ENCODE results near the gene C14orf93.
"Not testable (repeated sequence)": the region's sequence is repeated elsewhere in the genome, so short reads cannot be mapped to it uniquely, and the experiment has no call there.

Gene C14orf93

DNA sequence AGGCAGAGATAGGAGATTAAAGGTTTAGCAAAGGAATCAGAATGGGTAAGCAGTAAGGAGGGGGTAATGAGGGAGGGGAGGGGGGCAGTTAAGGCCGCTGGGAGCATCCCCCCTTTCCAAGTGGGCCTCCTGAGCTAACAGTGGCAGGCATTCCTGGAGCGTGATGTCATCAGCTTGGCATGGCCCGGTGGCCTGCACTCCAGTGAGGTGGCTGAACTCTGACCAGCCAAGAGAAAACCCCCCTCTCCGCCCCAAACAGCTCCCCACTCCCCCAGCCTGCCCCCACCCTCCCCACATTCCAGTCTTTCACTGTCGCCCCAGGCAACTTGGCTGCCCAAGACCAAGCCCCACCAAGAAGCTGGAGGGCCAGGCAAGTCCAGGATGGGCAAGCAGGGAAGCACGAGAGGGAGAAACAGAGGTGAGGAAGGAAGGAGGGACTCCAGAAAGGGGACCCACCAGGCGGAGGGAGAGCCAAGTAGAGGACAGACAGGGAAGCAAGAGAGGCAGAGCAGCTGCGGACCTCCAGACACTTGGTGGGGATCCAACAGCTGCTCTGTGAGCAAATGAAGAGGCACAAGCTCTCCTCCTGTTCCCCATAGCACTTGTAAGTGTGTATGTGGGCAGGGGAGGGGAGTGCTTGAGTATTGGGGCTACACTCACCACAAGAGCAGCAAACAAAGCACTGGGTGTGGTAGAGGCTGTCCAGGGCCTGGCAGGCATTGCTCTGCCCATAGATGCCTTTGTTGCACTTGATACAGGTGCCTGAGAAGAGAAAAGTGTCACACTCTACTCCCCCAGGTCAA lies 32.1 kb downstream of the C14orf93 start:
- FAIRE-seq (peak; percentile 26), DNase-seq (ENCODE audit: insufficient read length, low spot score) (peak; percentile 82)

DNA sequence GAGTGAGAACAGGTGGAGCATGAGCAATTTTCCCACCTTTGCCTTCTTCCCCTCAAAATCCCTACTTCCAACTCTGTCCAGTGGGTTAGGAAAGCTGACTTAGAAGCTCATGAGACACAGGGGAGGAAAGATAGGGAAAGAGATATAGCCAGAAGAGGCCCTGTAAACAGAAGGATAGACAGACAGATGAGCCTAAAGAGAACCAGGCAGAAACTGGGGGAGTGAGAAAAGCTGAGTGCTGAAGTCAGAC lies 32.6 kb downstream of the C14orf93 start:
- no peak for FAIRE-seq
- no peak for DNase-seq (ENCODE audit: insufficient read length, low spot score)

DNA sequence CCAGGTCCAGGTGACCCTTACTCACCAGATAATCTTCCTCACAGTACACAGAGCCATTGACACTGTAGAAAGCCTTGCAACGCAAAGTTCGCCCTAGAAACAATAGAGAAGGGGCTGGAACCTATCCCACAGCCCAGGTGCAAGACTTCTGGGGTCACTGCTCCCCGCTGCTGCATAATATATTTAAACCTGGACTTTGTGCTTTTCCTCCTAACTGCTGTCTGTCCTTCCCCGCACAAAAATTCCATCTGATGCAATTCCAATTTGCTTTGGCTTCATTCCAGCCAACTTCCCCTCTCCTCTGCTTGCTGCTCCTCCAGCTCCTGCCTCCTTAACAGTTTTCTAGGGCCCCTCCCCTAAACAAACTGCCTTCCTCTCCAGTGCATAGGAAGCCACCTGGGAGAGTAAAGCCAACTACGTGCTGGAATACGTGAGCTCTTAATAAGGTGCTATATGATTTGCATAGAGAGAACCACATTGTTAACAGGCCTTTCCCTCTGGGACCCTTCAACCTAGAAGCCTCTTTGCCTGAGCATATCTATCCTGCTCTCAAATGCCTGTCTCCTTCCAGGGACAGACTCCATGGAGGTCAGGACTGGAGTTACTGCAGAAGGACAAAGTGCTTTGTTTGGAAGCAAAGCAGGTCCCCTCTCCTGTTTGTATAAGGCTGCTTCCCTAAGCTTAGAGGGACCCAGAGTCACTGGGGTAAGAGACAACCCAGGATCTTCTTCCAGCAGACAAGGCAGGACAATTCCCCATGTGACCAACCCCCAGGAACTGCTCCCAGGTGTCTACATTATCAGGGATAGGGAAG lies 33.1 kb downstream of the C14orf93 start:
- no peak for FAIRE-seq
- no peak for DNase-seq (ENCODE audit: insufficient read length, low spot score)

DNA sequence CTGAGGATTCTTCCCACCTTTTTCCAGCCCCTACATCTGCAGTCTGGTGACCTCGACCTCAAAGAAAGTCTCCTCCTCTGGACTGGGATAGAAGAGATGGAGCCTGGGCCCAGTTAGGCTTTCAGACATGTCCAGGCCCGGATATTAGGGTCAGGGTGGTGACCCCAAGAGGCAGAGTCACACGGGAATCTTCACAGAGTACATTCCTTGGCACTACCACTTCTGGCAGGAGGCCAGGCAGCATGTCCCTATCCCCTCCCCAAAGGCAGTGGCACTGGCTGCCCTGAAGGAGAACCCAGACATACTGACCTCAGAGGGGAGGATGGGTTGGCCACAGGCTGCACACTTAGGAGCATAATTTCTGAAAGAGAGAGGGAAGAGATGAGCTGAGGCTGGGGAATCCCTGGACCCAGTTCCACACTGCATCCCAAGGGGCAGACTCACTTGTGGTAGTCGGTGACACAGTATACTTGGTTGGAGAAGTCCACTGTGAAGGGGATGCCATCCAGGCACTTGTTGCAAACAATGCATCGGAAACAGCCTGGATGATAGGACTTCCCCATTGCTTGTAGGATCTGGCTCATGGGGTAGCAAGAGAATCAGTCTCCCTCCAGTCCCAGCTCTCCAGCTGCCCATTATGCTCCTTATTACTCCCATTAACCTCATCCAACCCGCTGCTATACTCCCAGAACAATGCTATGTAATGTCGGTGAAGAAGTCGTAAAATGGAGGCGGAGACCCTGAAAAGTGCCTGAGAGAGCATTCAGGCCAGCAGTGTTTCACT lies 35.2 kb downstream of the C14orf93 start:
- DNase-seq (ENCODE audit: insufficient read length, low spot score): no peak
- no peak for FAIRE-seq

DNA sequence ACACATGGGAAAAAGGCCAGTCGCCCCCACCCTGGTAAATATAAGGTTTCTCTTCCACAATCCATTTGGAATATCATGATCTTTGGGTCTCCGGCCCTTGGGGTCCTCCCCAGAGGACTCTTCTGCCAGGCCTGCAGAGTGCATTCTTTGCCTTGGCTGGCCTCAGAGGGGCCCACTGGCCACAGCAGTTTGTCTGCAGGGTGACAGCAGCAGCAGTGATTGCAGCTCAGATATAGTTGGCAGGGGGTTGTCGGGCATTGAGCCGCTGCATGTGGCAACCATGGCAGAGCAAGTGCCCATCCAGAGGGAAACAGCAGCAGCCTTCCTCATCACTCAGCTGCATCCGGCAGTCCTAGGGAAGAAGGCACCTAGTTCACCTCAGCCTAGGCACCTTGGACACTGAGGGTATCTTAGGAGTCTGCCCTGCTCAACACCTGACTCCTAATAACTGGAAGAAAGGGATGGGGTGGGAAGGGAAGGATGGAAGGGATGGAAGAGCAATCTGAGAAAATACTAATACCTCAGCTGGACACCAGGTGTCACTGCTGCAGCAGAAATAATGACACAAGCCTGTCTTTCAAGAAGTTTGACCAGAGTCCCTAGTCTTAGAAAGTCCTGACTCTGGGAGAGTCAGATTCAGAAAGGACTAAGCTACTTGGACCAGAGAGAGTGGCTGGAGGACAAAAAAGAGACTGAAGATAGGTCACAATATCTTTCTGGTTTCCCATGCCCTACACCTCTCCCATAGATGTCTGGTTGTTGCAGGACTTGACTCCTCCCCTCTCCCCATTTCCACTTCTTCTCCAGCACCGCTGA lies 36.5 kb downstream of the C14orf93 start:
- no peak for FAIRE-seq
- DNase-seq (ENCODE audit: insufficient read length, low spot score): peak; percentile 51

DNA sequence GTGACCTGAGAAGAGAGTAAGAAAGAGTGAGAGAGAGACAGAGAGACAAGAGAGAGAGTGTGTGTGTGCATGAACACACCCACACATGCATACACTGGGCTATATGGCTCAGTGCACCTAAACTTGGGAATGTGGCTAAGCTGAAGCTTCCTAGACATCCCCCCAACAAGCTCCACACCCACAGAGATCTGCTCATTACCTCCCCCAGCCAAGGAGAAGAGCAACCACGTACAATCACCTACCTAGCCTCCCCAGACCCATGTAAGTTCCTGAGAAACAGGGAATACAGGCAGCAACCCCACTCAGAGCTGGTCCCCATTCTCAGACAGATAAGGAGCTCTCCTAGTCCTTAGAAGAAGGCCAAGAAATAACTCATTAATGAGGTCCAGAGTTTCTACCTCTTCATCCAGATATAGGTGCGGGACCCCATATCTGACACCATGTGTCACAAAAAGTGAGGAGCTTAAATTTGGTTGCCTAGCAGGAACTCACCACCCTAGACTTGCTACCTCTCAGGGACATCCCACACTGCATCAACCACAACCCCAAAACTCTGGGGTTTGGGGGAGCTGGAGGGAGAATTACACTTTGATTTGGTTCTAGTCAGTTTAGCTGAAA lies 37.5 kb downstream of the C14orf93 start:
- DNase-seq (ENCODE audit: insufficient read length, low spot score) (no peak), FAIRE-seq (no peak)

DNA sequence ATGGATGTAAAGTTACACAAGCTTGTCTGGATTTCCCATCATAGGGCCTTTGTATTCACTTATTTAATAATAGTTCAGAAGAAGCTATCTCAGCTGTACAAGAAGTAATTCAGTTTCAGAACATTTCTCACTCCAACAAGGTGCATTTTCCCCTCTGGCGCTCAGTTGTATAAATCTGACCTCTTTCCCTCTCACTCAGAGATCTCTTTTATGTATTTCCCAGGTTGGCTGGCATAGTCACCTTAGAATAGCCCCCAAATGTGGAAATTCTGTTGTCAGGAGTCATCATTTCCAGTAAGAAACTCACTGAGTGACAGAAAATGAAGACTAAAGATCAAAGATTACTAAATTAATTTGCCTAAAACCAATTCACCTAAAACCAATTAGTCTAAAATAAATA lies 38.8 kb downstream of the C14orf93 start:
- FAIRE-seq: no peak
- no peak for DNase-seq (ENCODE audit: insufficient read length, low spot score)

DNA sequence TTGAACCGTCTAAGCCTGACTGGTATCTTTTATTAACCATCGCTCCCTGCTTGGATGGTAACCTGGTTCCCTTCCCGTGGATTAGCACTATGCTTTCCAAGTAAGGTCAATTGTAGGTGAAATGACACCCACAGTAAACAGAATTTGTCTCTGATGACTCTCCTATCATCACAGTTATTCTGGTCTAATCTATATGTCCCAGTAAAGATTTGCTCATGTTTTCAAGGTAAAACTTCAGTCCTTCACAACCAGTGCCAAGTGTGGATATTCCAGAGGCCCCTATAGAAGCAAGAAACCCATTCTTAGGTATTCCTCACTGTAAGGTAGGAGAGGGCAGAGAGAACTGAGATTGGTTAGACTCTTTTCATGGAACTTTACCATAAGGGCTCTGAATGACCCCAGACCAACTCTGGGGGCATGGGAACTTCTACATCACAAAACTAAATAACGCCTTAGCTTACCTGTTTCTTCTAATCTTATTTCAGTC lies 43.1 kb downstream of the C14orf93 start:
- DNase-seq (ENCODE audit: insufficient read length, low spot score) (no peak), FAIRE-seq (no peak)

DNA sequence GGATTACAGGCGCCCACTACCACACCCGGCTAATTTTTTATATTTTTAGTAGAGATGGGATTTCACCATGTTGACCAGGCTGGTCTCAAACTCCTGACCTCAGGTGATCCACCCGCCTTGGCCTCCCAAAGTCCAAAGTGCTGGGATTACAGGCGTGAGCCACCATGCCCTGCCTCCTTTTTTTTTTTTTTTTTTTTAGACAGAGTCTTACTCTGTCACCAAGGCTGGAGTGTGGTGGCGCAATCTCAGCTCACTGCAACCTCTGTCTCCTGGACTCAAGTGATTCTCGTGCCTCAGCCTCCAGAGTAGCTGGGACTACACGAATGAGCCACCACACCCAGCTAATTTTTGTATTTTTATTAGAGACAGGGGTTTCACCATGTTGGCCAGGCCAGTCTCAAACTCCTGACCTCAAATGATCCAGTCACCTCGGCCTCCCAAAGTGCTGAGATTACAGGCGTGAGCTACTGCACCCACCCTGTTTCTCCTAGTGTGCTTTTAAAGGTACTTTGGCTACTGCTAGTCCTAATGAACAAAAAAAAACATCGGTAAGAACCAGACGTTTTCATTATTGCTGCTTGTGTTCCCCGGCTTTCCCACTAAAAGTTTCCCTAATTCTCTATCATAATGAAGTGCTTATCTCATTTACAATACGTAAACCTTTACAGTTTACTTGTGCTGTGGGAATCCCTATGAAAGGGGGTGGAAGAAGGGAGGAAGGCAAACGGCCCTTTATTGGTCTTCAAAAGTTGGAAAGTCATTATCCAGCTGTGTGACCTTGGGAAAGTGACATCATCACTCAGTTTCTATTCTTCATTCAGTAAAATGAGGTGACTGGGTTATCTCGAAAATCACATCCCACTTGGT lies 43.8 kb downstream of the C14orf93 start:
- not testable (repeated sequence) for FAIRE-seq; DNase-seq (ENCODE audit: insufficient read length, low spot score)

DNA sequence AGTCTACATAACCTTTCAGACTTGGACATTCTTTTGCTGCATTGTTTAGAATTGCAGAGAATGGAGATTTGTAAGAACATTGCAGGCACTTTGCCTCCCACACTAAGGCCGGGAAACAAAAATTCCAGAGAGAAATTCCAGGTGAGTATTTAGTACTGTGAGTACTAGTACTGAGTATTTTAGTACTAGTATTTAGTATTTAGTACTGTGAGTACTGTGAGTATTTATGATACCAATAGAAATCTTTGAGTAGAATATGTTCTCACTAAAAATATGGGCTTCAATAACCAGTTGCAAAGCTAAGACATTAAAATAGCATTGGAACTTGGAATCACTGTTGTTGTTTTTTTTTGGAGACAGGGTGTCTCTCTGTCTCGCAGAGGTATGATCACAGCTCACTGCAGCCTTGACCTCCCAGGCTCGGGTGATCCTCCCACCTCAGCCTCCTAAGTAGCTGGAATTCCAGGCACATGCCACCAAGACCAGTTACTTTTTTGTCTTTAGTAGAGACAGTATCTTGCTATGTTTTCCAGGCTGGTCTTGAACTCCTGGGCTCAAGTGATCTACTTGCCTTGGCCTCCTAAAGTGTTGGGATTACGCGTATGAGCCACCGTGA lies 47.8 kb downstream of the C14orf93 start:
- no peak for DNase-seq (ENCODE audit: insufficient read length, low spot score)

DNA sequence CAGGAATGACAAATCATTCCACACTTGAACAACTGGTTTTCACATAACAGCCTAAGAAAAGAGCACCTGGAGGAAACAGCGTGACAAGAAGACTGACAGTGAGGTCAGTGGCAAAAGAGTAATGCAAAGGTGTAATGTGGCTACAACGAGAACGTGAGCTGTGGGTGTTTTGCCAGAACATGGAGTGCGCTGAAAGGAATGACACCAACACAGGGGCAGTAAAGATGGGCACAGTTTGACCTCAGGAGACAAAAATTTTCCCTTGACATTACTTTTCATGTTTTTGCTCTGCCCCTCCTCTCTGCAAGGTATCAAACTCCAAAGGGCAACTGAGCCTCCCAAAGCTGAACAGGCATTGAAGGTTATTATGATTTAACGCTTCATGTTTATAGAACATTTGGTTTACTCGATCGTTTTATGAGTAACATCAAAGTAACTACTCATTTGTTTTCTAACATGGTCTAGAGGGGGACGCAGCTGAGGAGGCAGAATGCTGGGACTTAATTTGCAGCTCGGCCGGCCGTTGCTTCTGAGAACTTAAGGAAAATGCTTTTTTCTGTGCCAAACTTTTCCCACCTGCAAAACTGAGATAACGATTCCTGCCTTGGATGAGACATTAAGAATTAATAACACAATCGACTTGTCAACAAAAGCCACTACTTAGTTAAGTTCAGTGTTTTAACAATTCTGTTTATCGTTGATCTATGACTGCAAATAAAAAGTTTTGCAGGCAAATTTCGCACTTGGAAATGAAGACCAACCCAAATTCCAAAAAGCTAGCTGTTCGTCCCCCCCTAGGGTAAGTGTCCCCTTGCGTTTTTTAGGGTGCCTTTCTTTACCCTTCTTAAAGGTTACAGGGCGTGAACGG lies 54.0 kb downstream of the C14orf93 start:
- DNase-seq (ENCODE audit: insufficient read length, low spot score) (no peak), FAIRE-seq (no peak)

More for the DNA sequence above, 47.8 kb downstream of the C14orf93 start:
- no peak for FAIRE-seq

DNA sequence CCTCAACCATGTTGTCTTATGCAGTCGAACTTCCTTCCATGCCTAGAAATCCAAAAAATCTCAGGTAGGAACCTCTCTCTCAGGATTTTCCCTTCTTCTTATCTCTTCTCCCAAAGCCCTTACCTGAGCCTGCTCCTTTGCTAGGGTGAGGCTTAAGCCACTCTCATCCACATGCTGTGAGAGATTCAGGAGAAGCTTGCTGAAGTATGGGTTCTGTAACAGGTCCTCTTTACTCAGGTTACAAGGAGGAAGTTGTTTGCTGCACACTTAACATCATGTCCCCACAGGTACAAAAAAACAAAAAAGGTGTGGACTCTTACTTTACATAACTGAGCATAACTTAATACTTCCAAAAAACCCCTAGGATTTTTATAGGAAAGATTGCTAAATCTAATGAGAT lies 57.5 kb downstream of the C14orf93 start:
- DNase-seq (ENCODE audit: insufficient read length, low spot score): no peak
- FAIRE-seq: no peak

DNA sequence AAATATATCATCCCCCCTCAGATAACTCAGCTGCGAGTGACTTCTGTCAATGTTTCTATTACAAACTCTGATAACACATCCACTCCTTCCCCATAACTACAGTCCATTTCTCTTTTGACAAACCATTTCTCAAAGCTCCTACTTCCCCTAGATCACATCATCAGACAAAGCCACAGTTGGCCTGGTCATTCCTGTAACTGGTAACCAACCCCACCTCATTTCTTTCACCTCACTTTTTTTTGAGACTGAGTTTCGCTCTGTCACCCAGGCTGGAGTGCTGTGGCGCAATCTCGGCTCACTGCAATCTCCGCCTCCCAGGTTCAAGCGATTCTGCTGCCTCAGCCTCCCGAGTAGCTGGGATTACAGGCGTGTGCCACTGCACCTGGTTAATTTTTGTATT lies 58.1 kb downstream of the C14orf93 start:
- not testable (repeated sequence) for DNase-seq (ENCODE audit: insufficient read length, low spot score); FAIRE-seq

DNA sequence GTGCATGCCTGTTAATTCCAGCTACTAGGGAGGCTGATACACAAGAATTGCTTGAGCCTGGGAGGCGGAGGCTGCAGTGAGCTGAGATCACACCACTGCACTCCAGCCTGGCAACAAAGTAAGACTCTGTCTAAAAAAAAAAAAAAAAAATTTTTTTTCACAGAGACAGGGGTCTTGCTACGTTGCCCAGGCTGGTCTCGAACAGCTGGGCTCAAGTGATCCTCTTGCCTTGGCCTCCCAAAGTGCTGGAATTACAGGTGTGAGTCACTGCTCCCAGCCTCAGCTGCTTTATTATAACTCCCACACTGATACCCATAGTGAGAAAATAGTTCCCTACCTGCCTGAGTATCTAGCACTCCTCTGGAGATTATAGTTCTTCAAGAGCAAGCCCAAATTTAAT lies 64.3 kb downstream of the C14orf93 start:
- DNase-seq (ENCODE audit: insufficient read length, low spot score) (no peak), FAIRE-seq (no peak)

DNA sequence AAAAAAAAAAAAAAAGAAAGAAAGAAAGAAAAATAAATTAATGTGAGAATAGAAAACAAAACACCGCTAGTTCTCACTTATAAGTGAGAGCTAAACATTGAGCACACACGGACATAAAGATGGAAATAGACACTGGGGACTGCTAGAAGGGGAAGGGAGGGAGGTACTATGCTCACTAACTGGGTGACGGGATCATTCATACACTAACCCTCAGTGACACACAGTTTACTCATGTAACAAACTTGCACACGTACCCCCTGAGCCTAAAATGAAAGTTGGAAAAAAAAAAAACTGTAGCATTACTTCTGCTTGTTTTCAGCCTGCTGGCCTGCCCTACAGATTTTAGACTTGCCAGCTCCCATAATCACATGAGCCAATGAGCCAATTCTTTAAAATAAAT lies 70.3 kb downstream of the C14orf93 start:
- DNase-seq (ENCODE audit: insufficient read length, low spot score): no peak
- FAIRE-seq: no peak
